ENCODE data around the gene TEKTIP1.
"Not testable (repeated sequence)": the region's sequence is repeated elsewhere in the genome, so short reads cannot be mapped to it uniquely, and the experiment has no call there.

TEKTIP1 gene

DNA sequence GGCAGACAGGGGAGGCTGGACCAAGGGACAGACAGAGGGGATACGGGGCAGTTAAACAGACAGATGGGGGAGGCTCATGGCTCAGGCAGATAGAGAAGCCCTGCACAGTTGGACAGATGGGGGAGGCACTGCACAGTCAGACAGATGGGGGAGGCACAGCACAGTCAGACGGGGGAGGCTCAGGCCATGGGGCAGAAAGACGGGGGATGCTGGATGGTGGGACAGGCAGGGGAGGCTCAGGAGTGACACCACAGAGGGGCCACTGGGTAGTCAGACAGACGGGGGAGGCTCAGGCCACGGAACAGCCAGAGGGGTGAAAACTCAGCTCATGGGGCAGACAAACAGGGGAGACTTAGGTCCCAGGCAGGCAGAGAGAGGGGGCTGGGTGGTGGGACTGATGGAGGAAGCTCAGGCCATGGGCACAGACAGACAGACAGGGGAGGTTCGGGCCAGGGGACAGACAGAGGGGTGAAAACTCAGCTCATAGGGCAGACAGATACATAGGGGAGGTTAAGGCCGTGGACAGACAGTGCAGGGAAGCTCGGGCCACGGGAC, 17.5 kb downstream of the TEKTIP1 start:
- no peak for DNase-seq (ENCODE audit: low spot score)
- TF ChIP-seq, protein P1, sequence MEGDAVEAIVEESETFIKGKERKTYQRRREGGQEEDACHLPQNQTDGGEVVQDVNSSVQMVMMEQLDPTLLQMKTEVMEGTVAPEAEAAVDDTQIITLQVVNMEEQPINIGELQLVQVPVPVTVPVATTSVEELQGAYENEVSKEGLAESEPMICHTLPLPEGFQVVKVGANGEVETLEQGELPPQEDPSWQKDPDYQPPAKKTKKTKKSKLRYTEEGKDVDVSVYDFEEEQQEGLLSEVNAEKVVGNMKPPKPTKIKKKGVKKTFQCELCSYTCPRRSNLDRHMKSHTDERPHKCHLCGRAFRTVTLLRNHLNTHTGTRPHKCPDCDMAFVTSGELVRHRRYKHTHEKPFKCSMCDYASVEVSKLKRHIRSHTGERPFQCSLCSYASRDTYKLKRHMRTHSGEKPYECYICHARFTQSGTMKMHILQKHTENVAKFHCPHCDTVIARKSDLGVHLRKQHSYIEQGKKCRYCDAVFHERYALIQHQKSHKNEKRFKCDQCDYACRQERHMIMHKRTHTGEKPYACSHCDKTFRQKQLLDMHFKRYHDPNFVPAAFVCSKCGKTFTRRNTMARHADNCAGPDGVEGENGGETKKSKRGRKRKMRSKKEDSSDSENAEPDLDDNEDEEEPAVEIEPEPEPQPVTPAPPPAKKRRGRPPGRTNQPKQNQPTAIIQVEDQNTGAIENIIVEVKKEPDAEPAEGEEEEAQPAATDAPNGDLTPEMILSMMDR (conservative IDR thresholded peaks at IDR 0.05; ENCODE audit: low read depth), result no peak
- CTCF ChIA-PET, result interaction anchor here (0.6 to 2.1 kb wide), 6 partner anchors 9 to 193 kb away, joined by 3 to 14 read pairs (median 3); partner anchors contain the start of gene TEKTIP1
- POLR2A ChIA-PET (ENCODE audit: low non-redundant PET), result no interaction called here
- peak overlapping the region; percentile 87 for H3K27ac ChIP-seq

DNA sequence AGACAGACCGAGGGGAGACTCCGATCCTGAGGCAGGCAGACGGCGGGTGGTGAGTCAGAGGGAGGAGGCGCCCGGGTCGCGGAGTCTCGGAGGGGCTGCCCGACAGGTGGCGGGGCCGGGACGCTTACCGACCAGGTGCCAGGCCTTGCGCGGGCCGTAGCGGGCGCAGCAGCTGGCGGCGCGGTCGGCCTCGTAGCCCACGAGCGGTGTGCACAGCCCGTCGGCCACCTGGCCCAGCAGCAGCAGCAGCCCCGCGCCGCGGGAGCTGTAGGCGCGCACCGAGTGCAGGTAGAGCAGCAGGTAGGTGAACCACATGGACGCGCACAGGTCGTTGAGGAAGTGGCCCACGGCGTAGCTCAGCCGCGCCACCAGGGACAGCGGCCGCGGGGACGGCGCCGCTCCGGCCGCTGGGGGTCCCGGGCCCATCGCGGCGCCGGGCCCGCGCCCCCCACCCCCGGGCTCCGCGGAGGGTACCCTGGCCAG, 18.0 kb downstream of the TEKTIP1 start:
- TF ChIP-seq, protein P1 (conservative IDR thresholded peaks at IDR 0.05; ENCODE audit: low read depth), result no peak; the same call in 1 of the 2 replicates
- CTCF ChIA-PET, result interaction anchor here (0.6 to 2.1 kb wide), 5 partner anchors 10 to 194 kb away, joined by 3 to 14 read pairs (median 3); partner anchors contain the start of gene TEKTIP1
- POLR2A ChIA-PET (ENCODE audit: low non-redundant PET), result no interaction called here
- DNase-seq (ENCODE audit: low spot score), result peak; percentile 66
- peak overlapping the region; percentile 87 for H3K27ac ChIP-seq

DNA sequence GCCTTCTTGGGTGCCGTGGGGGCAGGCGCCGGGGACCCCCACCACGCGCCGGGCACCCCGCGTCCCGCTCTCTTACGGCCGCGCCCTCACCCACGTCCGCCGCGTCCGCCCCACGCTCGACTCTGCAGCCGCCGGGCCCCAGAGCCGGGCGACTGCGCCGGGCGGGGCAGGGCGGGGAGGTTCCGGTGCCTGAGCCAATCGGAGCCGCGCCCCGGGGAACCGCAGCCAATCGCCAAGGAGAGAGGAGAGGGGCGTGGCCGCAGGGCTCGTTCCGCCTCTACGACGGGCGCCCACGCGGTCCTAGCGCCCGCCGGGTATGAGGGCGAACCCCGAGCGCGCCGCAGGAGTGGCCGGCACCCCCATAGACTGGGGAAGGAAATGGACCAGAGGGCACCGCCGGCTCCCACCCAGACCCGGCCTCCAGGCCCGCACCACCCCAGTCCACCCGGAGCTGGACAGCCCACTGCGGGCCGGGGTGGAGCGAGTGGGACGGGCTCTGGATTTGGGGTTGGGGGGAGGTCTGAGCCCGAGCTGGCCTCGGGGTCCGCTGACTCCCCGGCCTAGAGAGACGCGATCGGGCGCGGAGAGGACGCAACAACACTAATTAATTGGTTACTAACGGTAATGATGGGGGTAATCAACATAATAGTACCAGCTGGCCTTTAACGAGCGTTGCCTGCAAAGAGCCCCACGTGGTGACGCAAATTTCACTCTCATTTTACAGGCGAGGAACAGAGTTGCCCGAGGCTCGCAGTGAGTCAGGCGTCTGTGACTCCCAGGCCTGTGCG, 18.7 kb downstream of the TEKTIP1 start, which contains the start of gene MFSD12:
Gene MFSD12 (minus strand): TSS at position 126 of the 788 bp plus-strand sequence. CDS start 183 bp downstream, outside the sequence.
- H3K27ac ChIP-seq, result peak within 1 kb of the TSS; percentile 87

DNA sequence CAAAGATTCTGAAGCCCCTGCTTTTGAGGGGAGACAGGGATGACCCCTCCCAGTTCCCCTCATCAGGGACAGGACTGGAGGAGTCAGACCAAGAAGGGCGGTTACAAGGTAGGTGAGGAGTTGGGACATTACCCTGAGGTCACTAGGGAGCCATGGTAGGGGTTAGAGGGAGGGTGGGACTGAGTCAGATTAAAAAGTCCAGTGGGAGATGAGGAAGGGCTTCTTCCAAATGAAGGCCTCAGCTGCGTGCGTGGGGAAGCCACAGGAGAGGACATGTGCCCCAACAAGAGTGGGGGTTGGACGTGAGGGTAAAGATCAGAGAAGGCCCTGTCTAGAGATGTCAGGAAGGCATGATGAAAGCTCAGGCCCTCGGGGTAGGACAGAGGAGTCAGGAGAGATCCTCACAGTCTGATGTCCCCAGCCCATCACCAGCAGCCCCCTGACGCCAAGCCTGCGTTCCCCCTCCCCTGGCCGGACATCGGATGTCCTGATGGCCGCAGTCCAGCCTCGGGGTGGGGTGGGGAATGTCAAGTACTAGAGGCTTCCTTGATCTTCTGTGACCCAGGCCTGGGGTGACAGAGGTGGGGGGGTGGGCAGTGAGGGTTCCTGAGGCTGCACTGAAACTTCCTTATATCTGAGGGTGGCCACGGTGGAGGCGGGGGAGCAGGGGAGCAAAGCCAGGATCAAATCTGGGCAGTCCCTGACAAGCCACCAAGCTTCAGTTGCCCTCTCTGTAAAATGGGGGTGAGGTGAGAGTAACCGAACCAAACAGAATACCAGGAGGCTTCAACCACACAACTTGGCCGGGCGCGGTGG, 24.9 kb downstream of the TEKTIP1 start:
- CTCF ChIA-PET, result no interaction called here
- POLR2A ChIA-PET (ENCODE audit: low non-redundant PET), result no interaction called here
- no peak overlapping the region for H3K27ac ChIP-seq
- TF ChIP-seq, protein P1 (conservative IDR thresholded peaks at IDR 0.05; ENCODE audit: low read depth), result no peak
- DNase-seq (ENCODE audit: low spot score), result no peak

More for the DNA sequence above, 18.7 kb downstream of the TEKTIP1 start, which contains the start of gene MFSD12:
- POLR2A ChIA-PET (ENCODE audit: low non-redundant PET), result no interaction called here
- CTCF ChIA-PET, result interaction anchor here (2.1 kb wide), 1 partner anchor 12 kb away, joined by 14 read pairs; no protein-coding TSS in a partner anchor
- peak; percentile 95 for DNase-seq (ENCODE audit: low spot score)
- TF ChIP-seq, protein P1 (conservative IDR thresholded peaks at IDR 0.05; ENCODE audit: low read depth), result no peak

DNA sequence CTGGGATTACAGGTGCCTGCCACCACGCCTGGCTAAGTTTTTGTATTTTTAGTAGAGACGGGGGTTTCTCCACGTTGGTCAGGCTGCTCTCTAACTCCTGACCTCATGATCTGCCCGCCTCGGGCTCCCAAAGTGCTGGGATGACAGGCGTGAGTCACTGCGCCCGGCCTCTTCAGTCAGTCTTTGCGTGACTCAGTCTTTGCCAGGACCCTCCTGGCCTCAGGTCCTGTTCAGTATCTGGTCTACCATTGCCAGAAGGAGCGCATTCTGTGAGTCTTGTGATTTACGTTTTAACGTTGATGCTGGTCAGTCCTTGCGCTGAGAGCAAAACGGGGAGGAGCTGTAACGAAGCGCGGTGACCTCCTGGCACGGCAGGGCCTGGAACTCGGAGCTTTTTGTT, 26.2 kb downstream of the TEKTIP1 start:
- no peak for DNase-seq (ENCODE audit: low spot score)

DNA sequence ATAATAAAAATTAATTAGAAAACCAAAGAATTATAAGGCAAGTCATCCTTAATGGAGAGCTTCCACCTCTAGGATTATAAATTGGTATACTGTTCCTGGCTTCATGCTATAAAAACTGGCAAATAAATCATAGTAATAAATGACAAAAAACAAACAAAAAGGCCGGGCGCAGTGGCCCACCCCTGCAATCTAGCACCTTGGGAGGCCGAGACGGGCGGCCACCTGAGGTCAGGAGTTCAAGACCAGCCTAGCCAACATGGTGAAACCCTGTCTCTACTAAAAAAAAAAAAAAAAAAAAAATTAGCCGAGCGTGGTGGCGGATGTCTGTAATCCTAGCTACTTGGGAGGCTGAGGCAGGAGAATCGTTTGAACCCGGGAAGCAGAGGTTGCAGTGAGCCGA, 31.1 kb downstream of the TEKTIP1 start:
- CTCF ChIA-PET, result interaction anchor here (0.7 kb wide), 1 partner anchor 14 kb away, joined by 5 read pairs; no protein-coding TSS in a partner anchor
- POLR2A ChIA-PET (ENCODE audit: low non-redundant PET); DNase-seq (ENCODE audit: low spot score): not testable (repeated sequence)
- peak overlapping the region; percentile 81 for H3K27ac ChIP-seq

More for the DNA sequence above, 26.2 kb downstream of the TEKTIP1 start:
- H3K27ac ChIP-seq, result no peak overlapping the region
- POLR2A ChIA-PET (ENCODE audit: low non-redundant PET), result no interaction called here
- CTCF ChIA-PET, result interaction anchor here (1.3 kb wide), 1 partner anchor 20 kb away, joined by 4 read pairs; no protein-coding TSS in a partner anchor
- TF ChIP-seq, protein P1 (conservative IDR thresholded peaks at IDR 0.05; ENCODE audit: low read depth), result no peak

All from RWPE1 (cell line).